ENCODE measurements around the gene PCK2. TPM values are rescaled to one million over a fixed set of nuclear protein-coding genes. Genes with fewer than 3 reads are reported as not detected.

The PCK2 gene
- total and polyA plus RNA-seq, 2 of the 8 experiments (the other 6 are each of a cell fraction or from before 2014, with no cell fraction given): 81.9 to 115 TPM

- TF ChIP-seq RFX5 (IDR thresholded peaks at IDR 0.05; ENCODE audit: borderline replicate concordance, low read depth, low read length): no peak
- TF ChIP-seq ASH2L (IDR thresholded peaks at IDR 0.05; ENCODE audit: low read length): no peak
These were observed 16.0 kb upstream of the PCK2 start (continued) for GRCh38 chr14:24078146-24078545.

Measured in H1 (cell line).